CD4-positive, alpha-beta T cell treated with Interleukin-17A for 4 hours (primary cell): Measurements from ENCODE around the gene IFI35.
"Not testable (repeated sequence)": the region's sequence is repeated elsewhere in the genome, so short reads cannot be mapped to it uniquely, and the experiment has no call there.

Experiments used
- DNase-seq: peaks from one replicate; pipeline ENCODE4 v3.0.0-alpha.2; 2020; ENCODE audit warnings: mixed read lengths

The IFI35 gene

DNA sequence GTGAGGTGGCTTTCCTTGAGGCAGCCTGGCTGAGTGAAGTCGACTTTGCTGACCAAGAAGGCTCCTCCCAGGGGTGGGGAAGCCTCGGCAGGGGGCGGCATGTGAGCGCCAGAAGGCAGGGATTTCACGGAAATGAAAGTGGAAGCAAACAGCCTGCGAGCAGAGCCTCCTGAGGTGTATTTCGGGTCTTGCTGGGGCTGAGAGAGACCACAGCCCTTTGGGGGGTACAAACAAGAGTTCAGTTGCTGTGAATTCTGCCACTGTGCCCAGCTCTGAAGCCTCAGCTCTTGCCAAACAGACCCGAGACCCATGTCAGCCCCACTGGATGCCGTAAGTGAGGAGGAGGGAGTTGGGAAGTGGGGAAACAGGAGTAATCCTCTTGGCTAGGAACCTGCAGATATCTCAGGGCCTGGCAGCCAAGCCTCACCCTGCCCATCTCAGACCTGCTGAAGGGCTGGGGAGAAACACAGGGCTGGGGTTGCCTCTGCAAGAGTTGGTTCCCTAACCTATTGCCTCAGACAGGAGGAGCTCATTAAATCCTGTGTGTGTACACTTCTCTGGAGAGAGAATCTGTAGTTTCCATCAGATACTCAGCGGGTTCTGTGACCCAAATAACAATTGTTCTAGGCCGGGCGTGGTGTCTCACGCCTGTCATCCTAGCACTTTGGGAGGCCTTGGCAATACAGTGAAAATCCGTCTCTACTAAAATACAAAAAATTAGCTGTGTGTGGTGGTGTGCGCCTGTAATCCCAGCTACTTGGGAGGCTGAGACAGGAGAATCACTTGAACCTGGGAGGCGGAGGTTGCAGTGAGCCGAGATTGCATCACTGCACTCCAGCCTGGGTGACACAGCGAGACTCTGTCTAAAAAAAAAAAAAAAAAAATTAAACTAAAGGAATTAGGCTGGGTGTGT is at the start of gene IFI35:
TSS of gene IFI35 (plus strand) at position 146 of the 913 bp plus-strand sequence. CDS start at position 310, 164 bp downstream.
- peak; percentile 89 for DNase-seq

DNA sequence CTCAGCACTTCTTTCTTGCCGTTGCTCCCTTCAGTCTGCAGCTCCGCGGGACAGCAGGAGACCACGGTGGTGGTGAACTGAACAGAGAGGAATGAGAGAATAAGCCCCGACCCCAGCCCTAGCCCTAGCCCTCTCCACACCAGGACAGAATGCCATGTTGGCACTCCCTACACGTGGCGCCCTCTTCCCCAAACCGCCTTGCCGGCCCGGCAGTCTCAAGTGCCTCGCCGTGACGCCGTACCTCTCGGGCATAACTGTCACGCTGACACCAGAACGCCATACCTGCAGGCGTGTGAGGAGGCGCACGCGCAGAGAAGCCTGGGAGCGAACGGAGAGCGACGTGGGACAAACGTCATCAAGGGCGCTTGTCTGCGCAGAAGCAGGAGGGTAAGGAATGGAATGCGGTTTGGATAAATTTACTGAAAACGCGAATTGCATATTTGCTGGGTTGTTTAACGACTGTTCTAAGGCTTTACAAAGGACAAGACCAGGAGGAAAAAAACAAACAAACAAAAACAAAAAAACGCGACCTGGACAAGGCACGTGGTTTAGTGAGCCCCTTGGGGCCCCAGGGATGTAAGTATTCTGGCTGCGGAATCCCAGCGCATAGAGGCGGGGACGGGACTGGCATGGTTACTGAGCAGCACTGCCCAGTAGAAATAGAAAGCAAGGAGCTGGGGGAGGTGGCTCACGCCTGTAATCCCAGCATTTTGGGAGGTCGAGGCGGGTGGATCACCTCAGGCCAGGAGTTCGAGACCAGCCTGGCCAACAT is 42.2 kb upstream of the IFI35 start, which contains the start of gene AARSD1:
TSS of gene AARSD1 (minus strand) at position 294 of the 772 bp plus-strand sequence. CDS start at position 280, 14 bp downstream.
- DNase-seq = peak; percentile 89

DNA sequence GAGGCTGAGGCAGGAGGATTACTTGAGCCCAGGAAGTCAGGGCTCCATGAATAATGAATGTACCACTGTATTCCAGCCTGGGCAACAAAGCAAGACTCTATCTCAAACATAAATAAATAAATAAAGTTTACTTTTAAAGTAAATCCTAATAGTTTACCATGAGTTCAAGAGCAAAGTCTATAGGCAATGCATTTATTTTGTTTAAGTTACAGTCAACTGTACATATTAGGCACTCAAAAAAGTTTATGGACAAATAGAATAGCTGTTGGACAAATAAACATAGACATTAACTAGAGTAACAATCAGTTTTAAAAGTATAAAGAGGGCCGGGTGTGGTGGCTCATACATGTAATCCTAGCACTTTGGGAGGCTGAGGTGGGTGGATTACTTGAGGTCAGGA is 38.7 kb upstream of the IFI35 start:
- DNase-seq = no peak

DNA sequence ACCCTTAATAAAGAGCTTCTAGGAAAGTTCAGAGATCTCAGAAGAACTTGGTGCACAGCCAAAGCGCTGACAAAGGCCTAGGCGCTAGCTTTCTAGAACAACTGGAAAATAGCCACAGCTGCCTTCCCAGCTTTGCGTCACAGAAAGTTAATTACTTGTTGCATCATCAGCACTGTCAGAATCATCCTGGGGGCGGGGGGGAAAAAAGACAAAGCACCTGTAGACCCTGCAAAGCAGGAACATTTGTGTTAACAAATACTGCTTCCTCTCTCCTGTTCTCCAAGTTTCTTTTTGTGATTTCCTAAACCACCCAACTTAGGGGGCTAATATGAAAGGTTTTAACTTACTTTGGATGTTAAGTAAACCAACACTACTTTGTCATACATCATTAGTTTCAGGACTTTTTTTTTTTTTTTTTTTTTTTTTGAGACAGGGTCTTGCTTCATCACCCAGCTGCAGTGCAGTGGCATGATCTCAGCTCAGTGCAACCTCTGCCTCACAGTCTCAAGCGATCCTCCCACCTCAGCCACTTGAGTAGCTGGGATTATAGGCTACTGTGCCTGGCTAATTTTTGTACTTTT is 37.5 kb upstream of the IFI35 start:
- DNase-seq = no peak

DNA sequence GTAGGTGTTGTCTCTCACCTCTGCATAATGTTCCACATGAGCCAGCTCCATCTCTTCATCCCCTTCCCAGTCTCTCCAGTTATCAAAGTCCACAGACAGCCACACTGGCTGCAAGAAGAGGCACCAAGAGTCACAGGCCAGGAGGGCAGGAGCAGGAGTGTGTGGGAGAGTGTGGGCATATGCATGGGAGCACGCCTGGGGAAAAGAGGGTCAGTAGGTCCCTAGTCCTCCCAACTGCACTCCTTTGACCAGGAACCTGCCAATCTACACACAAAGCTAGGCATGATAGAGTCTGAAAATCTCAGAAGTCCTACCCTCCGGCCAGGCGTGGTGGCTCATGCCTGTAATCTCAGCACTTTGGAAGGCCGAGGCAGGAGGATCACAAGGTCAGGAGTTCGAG is 35.0 kb upstream of the IFI35 start:
- no peak for DNase-seq

DNA sequence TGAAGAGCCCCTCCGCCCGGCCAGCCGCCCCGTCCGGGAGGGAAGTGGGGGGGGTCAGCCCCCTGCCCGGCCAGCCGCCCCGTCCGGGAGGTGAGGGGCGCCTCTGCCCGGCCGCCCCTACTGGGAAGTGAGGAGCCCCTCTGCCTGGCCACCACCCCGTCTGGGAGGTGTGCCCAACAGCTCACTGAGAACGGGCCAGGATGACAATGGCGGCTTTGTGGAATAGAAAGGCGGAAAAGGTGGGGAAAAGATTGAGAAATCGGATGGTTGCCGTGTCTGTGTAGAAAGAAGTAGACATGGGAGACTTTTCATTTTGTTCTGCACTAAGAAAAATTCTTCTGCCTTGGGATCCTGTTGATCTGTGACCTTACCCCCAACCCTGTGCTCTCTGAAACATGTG is 33.3 kb upstream of the IFI35 start:
- not testable (repeated sequence) for DNase-seq

DNA sequence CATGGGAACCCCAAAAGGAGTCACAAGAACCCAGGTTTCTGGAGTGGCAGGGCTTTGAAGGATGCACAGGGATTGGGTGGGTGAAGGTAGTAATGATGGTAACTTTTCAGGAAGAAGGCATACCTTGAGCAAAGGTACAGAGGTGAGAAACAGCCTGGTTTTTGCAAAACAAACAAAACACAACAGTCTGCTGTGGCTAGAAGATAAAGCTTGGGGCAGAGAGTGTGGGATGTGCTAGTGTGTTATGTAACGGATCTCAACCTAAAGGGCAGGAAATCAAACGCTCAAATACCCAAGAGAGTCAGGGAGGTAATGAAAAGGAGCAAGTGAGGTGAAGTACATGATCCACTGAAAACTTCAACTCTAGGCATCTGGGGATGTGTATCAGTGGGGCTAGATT is 31.3 kb upstream of the IFI35 start:
- DNase-seq = no peak

DNA sequence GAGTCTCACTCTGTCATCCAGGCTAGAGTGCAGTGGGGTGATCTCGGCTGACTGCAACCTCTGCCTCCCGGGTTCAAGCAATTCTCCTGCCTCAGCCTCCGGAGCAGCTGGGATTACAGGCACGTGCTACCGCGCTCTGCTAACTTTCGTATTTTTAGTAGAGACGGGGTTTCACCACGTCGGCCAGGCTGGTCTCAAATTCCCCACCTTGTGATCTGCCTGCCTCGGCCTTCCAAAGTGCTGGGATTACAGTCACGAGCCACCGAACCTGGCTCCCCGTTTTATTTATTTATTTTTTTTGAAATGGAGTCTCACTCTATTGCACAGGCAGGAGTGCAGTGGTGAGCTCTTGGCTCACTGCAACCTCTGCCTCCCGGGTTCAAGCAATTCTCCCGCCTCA is 30.9 kb upstream of the IFI35 start:
- not testable (repeated sequence) for DNase-seq

DNA sequence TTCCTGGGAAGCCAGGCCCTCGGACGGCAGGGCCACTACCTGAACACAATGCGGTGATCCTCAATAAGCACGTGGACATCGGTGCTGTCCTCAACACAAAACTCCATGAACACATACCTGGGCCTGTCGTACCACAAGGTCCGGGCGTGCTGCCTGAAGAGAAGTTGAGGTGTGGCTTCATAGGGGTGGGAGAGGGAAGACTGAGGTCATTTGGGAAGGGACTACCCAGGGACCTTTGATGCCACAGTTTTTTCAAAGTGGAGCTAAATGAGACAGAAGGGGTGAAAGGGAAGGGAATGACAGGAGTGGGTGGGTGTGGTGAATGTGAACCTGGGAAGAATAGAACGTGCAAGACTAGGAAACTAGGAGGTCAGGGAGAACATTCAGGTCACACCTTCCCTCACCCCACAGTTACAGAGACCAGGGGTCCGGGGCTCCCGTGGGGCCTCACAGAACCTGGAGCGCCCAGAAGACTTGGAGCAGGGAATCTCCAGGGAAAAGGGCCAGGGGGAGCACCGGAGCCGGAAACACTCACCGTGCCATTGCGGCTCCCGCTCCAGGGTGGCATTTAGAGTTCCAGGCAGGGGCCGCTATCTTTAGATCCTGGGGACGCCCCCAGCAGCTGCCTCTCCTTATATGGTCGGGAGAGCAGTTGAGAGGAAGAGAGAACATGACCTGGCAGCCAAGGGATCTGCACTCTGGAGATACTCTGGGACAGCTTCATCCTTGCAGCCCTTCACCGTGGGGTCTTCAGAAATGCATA is 26.9 kb upstream of the IFI35 start, which contains the start of gene PTGES3L:
TSS of gene PTGES3L (minus strand) at position 570 of the 763 bp plus-strand sequence. CDS start at position 543, 27 bp downstream.
- DNase-seq = no peak

DNA sequence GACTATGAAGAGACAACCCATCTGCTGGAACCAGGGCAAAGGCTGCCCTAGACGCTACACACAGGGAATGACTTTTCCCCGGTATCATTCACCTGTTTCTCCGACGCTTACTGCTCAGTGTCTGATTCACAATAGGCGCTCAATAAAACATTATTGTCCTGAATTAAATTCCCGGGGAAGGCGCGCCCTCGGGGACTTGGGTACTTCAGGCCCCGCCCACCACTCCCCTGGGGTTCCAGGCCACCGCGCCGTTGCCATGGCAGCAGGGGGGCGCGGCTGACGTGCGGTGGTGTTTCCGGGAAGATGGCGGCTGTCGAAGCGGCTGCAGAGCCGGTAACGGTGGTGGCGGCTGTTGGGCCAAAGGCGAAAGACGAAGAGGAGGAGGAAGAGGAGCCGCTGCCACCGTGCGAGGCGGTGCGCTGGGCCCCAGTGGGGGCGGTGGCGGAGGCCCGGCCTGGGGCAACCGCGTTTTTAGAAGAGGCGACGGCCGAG is 26.3 kb upstream of the IFI35 start, which contains the start of gene RUNDC1:
TSS of gene RUNDC1 (plus strand) at position 292 of the 492 bp plus-strand sequence. CDS start at position 304, 12 bp downstream.
- DNase-seq = peak; percentile 95

DNA sequence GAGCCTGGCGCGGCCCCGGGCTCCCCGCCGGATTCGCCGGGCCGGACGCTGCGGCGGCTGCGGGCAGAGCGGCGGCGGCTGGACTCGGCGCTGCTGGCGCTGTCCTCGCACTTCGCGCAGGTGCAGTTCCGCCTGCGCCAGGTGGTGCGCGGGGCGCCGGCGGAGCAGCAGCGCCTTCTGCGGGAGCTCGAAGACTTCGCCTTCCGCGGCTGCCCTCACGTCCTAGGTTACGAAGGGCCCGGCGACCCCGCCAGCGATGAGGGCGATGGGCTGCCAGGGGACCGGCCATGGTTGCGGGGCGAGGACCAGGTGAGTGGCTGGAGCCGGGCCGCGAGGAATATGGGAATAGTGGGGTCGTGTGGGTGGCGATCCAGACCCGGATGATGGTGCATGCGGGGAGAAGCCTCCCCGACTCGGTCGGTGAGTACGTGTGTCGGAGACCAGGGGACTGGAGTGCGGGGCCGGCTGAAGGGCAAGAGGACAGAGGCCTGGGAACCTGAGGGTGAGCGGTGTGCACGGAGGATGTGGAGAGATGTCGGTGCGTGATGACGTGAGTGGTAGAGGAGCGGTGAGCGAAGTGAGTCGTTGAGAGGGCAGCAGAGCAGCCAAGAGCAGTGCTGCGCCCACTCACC is 25.7 kb upstream of the IFI35 start:
- DNase-seq = peak; percentile 58

DNA sequence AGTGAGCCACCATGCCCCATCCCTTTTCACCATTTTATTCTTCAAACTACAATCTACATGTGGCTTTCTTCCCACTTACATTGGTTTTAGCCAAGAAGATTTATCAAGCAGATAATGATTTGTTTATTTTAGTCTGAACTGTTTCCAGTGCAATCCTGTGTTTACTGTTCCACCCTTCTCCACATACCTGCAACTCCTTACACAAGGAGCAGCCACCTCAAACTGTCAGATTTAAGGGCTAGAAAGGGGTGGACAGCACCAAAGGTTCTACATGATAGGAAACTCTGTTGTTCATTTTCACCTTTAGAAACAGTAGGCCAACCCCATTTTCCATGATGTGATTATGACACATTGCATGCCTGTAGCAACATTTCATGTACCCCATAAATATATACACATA is 24.3 kb upstream of the IFI35 start:
- DNase-seq = no peak

DNA sequence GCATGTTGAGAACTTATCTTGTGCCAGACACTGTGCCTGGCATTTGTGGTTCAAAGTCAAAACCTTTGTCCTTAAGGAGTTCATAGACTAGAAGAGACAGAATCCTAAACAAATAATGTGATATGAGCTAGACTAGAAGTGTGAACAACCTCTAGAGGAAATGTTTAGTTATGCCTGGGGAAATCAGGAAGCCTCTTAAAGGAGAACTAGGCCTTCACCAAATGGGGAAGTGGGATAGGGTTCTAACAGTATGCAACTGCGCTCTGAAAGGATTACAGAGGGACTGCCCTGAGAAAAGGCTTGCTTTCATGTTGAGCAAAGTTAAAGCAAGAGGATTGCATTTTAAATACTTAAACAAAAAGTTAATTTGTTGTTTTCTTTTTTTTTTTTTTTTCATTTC is 21.4 kb upstream of the IFI35 start:
- DNase-seq = no peak

DNA sequence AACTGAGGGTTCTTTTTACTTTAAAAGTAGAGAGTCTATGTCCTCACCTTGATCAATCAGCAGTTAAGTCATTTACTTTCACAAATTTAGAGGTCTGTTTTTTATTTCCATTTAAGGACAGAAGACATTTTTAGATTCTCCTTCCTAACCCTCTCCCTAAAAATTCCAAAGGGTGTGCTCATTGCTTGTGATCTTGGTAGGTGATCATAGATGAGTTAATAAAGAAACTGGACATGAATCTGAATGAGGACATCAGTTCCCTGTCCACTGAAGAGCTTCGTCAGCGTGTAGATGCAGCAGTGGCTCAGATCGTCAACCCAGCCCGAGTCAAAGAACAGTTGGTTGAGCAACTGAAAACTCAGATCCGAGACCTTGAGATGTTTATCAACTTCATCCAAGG is 17.4 kb upstream of the IFI35 start:
- no peak for DNase-seq

DNA sequence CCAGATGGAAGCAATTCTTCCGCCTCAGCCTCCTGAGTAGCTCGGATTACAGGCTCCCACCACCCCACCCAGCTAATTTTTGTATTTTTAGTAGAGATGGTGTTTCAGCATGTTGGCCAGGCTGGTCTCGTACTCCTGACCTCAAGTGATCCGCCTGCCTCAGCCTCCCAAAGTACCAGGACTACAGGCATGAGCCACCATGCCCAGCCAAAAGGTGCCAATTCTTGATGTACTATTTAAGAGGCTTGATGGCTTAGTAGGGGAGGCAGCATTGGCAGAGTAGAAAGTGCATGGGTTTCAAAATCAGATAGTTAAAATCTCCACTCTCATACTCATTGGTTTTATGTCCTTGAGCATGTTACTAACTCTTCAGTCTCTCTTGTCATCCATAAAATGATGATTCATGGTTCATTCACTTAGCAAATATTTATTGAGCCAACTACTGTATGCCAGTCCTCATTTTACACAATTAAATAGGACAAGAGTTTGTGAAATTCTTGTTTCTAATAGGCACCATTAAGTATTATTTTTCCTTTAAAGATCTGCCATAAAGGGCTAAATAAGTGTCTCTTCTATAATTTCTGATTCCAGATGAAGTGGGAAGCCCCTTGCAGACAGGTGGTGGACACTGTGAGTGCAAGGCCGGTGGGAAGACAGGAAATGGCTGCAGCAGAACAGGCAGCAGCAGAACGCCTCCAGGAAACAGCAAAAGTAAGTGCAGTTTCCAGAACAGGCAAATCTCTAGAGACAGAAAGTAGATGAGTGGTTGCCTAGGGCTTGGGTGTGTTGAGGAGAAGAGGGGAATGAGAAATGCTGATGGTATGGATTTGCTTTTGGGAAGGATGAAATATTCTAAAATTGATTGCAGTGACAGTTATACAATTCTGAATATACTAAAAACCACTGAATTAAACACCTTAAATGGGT is 16.6 kb upstream of the IFI35 start:
- no peak for DNase-seq

DNA sequence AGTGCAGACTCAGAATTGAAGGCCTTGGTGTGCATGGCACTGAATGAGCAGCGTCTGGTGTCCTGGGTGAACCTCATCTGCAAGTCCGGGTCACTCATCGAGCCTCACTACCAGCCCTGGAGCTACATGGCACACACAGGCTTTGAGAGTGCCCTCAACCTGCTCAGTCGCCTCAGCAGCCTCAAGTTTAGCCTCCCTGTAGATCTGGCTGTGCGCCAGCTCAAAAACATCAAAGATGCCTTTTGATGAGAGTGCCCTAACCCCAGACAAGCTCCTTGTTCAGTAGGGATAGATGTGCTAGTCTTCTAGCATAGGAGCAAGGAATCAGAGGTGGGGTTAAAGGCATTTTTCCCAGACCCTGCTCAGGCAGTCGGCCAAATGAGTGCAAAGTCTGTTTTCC is 15.1 kb upstream of the IFI35 start:
- DNase-seq = no peak

DNA sequence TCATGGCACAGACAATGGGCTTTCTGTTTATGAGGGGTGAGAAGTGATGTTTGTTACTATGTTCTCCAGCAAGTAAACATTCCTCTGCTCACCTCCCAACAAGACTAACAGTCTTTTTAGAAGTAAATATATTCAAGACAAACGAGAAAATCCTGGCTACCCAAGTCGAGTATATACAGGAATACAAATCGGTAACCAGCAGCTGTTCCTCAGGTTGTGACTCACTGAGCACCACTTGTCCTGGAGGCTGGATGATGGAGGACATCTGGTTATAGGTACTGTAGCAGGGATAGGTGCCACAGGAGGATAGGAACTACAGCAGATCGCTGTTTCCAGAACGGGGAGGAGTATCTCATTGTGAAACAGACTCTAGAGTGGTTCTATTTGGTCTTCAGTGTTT is 13.7 kb upstream of the IFI35 start:
- DNase-seq = no peak

DNA sequence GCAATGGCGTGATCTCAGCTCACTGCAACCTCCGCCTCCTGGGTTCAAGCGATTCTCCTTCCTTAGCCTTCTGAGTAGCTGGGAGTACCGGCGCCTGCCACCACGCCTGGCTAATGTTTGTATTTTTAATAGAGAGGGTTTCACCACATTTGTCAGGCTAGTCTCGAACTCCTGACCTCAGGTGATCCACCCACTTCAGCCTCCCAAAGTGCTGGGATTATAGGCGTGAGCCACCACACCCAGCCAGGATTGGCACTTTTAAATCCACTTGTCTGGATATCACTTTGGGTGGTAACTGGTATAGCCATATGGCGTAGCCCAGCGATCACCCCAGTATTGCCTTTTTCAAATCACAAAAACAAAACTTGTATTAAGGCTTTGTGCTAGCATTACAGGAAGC is 12.7 kb upstream of the IFI35 start:
- not testable (repeated sequence) for DNase-seq

DNA sequence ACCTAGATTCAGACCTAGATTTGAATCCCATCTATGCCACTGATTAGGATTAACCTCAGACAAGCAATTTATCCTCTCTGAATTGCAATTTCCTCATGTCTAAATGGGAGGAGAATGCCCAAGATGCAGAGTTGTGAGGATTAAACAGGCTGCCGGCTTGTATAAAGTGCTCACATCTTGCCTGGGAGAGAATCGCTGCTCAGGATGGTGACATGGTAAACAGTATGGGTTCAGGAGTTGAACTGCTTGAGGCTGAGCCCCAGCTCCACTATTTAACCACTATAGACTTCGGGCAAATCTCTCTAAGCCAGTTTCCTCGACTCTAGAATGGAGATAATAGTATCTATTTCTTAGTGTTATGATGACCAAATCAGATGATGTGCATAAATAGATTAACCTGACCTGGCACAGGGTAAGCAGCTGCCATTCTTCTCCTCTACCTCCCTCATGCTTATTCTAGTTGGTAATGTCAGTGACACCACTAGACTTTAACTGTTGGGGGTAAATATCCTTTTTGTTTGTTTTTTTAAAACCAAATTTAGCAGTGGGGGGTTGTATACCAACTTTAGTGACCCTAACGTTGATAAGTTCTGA is 9.1 kb upstream of the IFI35 start:
- DNase-seq = no peak
